Testis (tissue), 2 donors: ENCODE data around the gene MCEE.
"Not testable (repeated sequence)": the region's sequence is repeated elsewhere in the genome, so short reads cannot be mapped to it uniquely, and the experiment has no call there.

Source experiments
- POLR2A ChIP-seq: fragments of 450-650 bp; IDR thresholded peaks from one replicate; pipeline ENCODE4 v1.6.1; 2017; ENCODE audit warnings: antibody characterized with exemption, mild to moderate bottlenecking, moderate library complexity
- TF ChIP-seq, protein P1 (sequence below), 3 experiments: fragments of 450-650 bp in 2 of 3; fragments of 200-600 bp in 1 of 3; sonication (generic) in 1 of 3; IDR thresholded peaks; one replicate each; pipeline ENCODE4 v1.5.1; 2016 to 2019; ENCODE audit warnings: antibody characterized with exemption in 3 of 3, mild to moderate bottlenecking in 2 of 3, moderate library complexity in 1 of 3

DNA sequence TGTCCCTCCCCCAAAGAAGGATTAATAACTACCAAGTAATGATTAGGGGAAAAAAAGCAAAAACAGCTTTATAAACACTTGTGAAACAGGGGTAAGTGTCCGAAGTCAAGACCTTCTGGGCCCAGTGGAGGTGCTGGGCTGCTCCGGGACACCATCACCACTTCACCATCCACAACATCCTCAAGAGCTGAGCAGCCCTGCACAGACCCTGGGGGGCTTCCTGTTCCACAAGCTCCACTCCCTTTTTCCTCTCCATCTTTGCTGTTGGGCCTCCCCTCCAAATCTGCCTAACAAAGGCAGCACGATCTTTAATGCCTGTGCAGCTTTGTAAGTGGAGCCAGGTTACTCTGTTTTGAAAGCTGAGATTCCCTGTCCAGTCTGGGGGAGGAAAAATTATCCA, 46.7 kb downstream of the MCEE start:
- TF ChIP-seq, protein P1, sequence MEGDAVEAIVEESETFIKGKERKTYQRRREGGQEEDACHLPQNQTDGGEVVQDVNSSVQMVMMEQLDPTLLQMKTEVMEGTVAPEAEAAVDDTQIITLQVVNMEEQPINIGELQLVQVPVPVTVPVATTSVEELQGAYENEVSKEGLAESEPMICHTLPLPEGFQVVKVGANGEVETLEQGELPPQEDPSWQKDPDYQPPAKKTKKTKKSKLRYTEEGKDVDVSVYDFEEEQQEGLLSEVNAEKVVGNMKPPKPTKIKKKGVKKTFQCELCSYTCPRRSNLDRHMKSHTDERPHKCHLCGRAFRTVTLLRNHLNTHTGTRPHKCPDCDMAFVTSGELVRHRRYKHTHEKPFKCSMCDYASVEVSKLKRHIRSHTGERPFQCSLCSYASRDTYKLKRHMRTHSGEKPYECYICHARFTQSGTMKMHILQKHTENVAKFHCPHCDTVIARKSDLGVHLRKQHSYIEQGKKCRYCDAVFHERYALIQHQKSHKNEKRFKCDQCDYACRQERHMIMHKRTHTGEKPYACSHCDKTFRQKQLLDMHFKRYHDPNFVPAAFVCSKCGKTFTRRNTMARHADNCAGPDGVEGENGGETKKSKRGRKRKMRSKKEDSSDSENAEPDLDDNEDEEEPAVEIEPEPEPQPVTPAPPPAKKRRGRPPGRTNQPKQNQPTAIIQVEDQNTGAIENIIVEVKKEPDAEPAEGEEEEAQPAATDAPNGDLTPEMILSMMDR (IDR thresholded peaks at IDR 0.05): not testable (repeated sequence)
- not testable (repeated sequence) for TF ChIP-seq POLR2A
